Hepatocyte (in vitro differentiated cells): ENCODE data around the gene C9orf50. TPM values are rescaled to one million over a fixed set of nuclear protein-coding genes. Genes with fewer than 3 reads are reported as not detected.

Experiments used
- DNase-seq: peaks from one replicate; pipeline ENCODE4 v3.0.0-alpha.2; 2016; ENCODE audit warnings: low spot score
- H2AFZ ChIP-seq: fragments of 200-600 bp; sonication (generic); 2 replicates; pipeline ENCODE4 v1.6.0; 2016; ENCODE audit warnings: antibody characterized with exemption, mild to moderate bottlenecking
- H3K27ac ChIP-seq: fragments of 200-600 bp; sonication (generic); 2 replicates; pipeline ENCODE4 v1.5.1; 2016; ENCODE audit warnings: mild to moderate bottlenecking
- H3K27me3 ChIP-seq: fragments of 200-600 bp; sonication (generic); 2 replicates; pipeline ENCODE4 v1.6.1; 2016
- H3K36me3 ChIP-seq: fragments of 200-600 bp; sonication (generic); replicated peaks from 2 replicates; pipeline ENCODE4 v1.5.1; 2016; ENCODE audit warnings: low read depth; ENCODE audit not compliant: insufficient read depth
- H3K4me1 ChIP-seq: fragments of 200-600 bp; sonication (generic); 2 replicates; pipeline ENCODE4 v1.5.1; 2016; ENCODE audit warnings: mild to moderate bottlenecking, moderate library complexity; ENCODE audit not compliant: insufficient read depth
- H3K4me2 ChIP-seq: fragments of 200-600 bp; sonication (generic); 2 replicates; pipeline ENCODE4 v1.6.0; 2016
- H3K4me3 ChIP-seq: fragments of 200-600 bp; sonication (generic); 2 replicates; pipeline ENCODE4 v1.5.1; 2016; ENCODE audit warnings: mild to moderate bottlenecking
- H3K79me2 ChIP-seq: fragments of 200-600 bp; sonication (generic); 2 replicates; pipeline ENCODE4 v1.6.0; 2017; ENCODE audit warnings: mild to moderate bottlenecking
- H3K9me2 ChIP-seq: fragments of 200-600 bp; sonication (generic); replicated peaks from 2 replicates; pipeline ENCODE4 v1.6.0; 2017; ENCODE audit warnings: mild to moderate bottlenecking; ENCODE audit not compliant: insufficient read depth
- H3K9me3 ChIP-seq: fragments of 200-600 bp; sonication (generic); 2 replicates; pipeline ENCODE4 v1.5.1; 2016; ENCODE audit warnings: low read depth, mild to moderate bottlenecking
- H4K20me1 ChIP-seq: fragments of 200-600 bp; sonication (generic); 2 replicates; pipeline ENCODE4 v1.6.0; 2016; ENCODE audit warnings: mild to moderate bottlenecking; ENCODE audit not compliant: insufficient read depth, poor library complexity, severe bottlenecking
- CTCF ChIP-seq: fragments of 200-600 bp; sonication (generic); IDR thresholded peaks from 2 replicates; pipeline ENCODE4 v1.5.1; 2016; ENCODE audit warnings: antibody characterized with exemption, mild to moderate bottlenecking; ENCODE audit not compliant: poor library complexity
- EZH2 ChIP-seq: fragments of 200-600 bp; sonication (generic); IDR thresholded peaks from 2 replicates; pipeline ENCODE4 v1.6.1; 2016; ENCODE audit warnings: antibody characterized with exemption, mild to moderate bottlenecking, borderline replicate concordance
- EZH2phosphoT487 ChIP-seq: fragments of 200-600 bp; sonication (generic); IDR thresholded peaks from one replicate; pipeline ENCODE4 v1.6.1; 2018; ENCODE audit warnings: antibody characterized with exemption, mild to moderate bottlenecking, low read depth, moderate library complexity; ENCODE audit not compliant: unreplicated experiment, severe bottlenecking
- WGBS: methylation state at CpG from one replicate; pipeline ENCODE4 v1.1.6; 2016; ENCODE audit warnings: low lambda C conversion rate; ENCODE audit errors: missing lambda C conversion rate; 5-methylcytosine and 5-hydroxymethylcytosine counted together
- polyA plus RNA-seq: library from polyadenylated mRNA; unstranded; fragments of >200 nt; fragmentation: Nextera tagmentation; extraction: Ambion mirVana; gene quantifications from 2 replicates; pipeline ENCODE4 v1.2.1, GENCODE V29; 2016
- total RNA-seq: library from RNA; depleted of rRNA; stranded (reverse); fragments of >200 nt; gene quantifications from 2 replicates; pipeline ENCODE4 v1.2.3, GENCODE V29; 2014

Gene C9orf50
- total and polyA plus RNA-seq, 2 experiments from 2014 or later: not detected

DNA sequence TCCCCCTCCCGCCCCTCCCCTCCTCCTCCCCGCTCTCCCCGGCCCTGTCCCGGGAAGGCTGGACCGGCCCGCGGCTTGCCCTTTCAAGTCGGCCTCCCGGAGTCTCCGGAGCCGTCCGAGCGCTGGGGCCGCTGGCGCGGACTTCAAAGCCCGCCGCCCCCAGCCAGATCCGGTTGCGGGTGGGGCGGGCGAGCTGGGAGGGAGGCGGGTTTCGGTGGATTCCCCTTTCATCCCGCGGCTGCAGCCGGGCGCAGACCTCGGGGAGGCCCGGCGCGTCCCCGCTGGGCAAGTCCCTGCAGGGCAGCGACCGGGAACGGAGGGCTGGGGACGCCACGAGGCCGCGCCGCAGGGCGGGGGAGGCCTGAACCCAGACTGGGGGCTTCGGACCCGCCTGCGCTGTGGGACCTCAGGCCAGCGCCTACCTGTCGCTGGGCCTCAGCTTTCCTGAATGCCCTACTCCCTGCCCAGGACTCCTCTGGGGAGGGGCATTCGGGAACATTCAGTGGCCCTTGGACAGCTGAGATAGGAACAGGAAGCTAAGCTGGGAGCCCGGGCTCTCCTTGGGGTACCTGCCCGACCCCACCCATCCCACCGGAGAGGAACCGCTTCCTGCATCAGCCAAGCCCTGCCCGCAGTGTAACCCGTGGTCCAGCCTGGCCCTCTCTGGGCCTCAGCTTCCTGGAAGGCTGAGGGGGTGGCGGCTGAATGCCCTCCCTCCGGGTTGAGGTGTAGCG lies 23.4 kb downstream of the C9orf50 start:
- H3K9me3 ChIP-seq: no peaks in the 10 kb centered on the region
- H4K20me1 ChIP-seq: no peaks in the 10 kb centered on the region
- peak overlapping the region; percentile 22 for H3K4me3 ChIP-seq
- peak; percentile 91 for DNase-seq
- peaks cover 24% of the 10 kb centered on the region for H3K4me1 ChIP-seq
- peak overlapping the region; percentile 88 for H3K27ac ChIP-seq
- no peak for TF ChIP-seq EZH2
- no peak for TF ChIP-seq EZH2phosphoT487
- no peak for TF ChIP-seq CTCF
- H3K27me3 ChIP-seq: no peaks in the 10 kb centered on the region
- peak overlapping the region; percentile 89 for H3K4me2 ChIP-seq
- no peaks in the 10 kb centered on the region for H3K79me2 ChIP-seq
- peak overlapping the region; percentile 47 for H2AFZ ChIP-seq
- no peaks in the 10 kb centered on the region for H3K9me2 ChIP-seq
- WGBS: 7% methylated on average over 31 of the region's 57 CpGs
- H3K36me3 ChIP-seq: no peaks in the 10 kb centered on the region

DNA sequence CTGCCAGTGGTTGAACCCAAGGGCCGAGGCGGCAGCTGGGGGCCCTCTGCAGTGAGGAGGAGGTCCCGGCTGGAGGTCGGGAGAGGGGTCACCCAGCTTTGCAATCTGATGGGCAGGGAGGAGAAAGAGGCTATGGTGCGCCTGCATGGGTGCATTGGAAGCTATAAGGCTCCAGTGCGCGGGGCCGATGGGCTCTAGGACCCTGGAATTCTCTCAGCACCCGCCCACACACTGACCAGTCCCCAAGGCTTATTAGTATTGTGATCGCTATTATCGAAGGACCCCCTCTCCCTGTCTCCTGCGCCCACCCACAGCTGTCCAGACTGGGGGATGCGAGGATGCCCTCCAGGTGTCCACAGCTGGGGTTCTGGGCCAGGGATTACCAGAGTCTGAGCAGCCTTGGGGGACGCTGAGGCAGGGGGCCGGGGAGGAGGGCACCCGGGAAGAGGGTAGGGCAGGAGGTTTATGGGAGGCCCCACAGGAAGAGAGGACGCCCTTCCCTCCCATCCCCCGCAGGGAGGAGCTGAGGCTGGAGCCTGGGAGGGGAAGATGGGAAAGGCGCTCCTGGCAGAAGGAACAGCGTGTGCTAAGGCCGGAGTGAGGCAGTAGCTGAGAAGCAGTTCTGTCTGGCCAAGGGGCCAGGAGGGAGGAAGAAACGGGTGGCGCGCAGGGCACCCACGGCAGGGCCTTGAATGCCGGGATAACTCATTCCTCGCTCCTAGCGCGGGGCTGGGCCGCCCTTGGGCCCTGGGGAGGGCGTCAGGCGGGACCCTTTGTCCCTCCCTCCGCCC lies 24.2 kb downstream of the C9orf50 start:
- H3K4me3 ChIP-seq: peak overlapping the region; percentile 22
- TF ChIP-seq EZH2phosphoT487: no peak
- no peak for TF ChIP-seq CTCF
- TF ChIP-seq EZH2: no peak
- no peaks in the 10 kb centered on the region for H3K27me3 ChIP-seq
- H4K20me1 ChIP-seq: no peaks in the 10 kb centered on the region
- H2AFZ ChIP-seq: peak overlapping the region; percentile 36
- no peaks in the 10 kb centered on the region for H3K79me2 ChIP-seq
- H3K9me3 ChIP-seq: no peaks in the 10 kb centered on the region
- 11% methylated on average over 16 of the region's 33 CpGs for WGBS
- DNase-seq: peak; percentile 80
- no peaks in the 10 kb centered on the region for H3K36me3 ChIP-seq
- no peaks in the 10 kb centered on the region for H3K9me2 ChIP-seq
- H3K4me2 ChIP-seq: peak overlapping the region; percentile 89
- peak overlapping the region; percentile 88 for H3K27ac ChIP-seq
- peaks cover 24% of the 10 kb centered on the region for H3K4me1 ChIP-seq

- peak overlapping the region; percentile 88 for H3K27ac ChIP-seq
- H3K4me3 ChIP-seq: no peak overlapping the region
- no peak overlapping the region for H2AFZ ChIP-seq
- WGBS: 75% methylated on average over 6 of the region's 6 CpGs
- no peaks in the 10 kb centered on the region for H3K36me3 ChIP-seq
- DNase-seq: no peak
- no peaks in the 10 kb centered on the region for H3K27me3 ChIP-seq
- H3K9me3 ChIP-seq: no peaks in the 10 kb centered on the region
- H3K9me2 ChIP-seq: no peaks in the 10 kb centered on the region
- TF ChIP-seq CTCF: no peak
- no peak for TF ChIP-seq EZH2phosphoT487
- no peak for TF ChIP-seq EZH2
- H3K4me2 ChIP-seq: peak overlapping the region; percentile 89
- no peaks in the 10 kb centered on the region for H4K20me1 ChIP-seq
- peaks cover 24% of the 10 kb centered on the region for H3K4me1 ChIP-seq
- no peaks in the 10 kb centered on the region for H3K79me2 ChIP-seq
These were observed 24.9 kb downstream of the C9orf50 start for GRCh38 chr9:129595903-129596540.
